Activated CD8-positive, alpha-beta memory T cell treated with anti-CD3 and anti-CD28 coated beads for 36 hours (primary cell): ENCODE results near the gene CRYBA2. TPM values are rescaled to one million over a fixed set of nuclear protein-coding genes. Genes with fewer than 3 reads are reported as not detected.

Experiments
- CTCF ChIA-PET: fragments of 350-600 bp; sonication (Branson Sonifier 250); formaldehyde crosslinking; loops from one replicate; lab custom pipeline; 2021; ENCODE audit warnings: antibody characterized with exemption; lab: Charles Lee
- POLR2A ChIA-PET: fragments of 350-600 bp; sonication (Branson Sonifier 250); formaldehyde crosslinking; loops from one replicate; lab custom pipeline; 2021; ENCODE audit warnings: antibody characterized with exemption; lab: Charles Lee
- total RNA-seq, 2 experiments: library from RNA; stranded (reverse); gene quantifications; one replicate each; pipeline ENCODE4 v1.2.3, GENCODE V29; 2021

CRYBA2 gene, protein sequence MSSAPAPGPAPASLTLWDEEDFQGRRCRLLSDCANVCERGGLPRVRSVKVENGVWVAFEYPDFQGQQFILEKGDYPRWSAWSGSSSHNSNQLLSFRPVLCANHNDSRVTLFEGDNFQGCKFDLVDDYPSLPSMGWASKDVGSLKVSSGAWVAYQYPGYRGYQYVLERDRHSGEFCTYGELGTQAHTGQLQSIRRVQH
- not detected for total RNA-seq

- POLR2A ChIA-PET: interaction anchor here (0.6 kb wide), 1 partner anchor 213 kb away, joined by 10 read pairs; no protein-coding TSS in a partner anchor
- CTCF ChIA-PET: interaction anchor here (1.0 to 7.7 kb wide), 4 partner anchors 11 to 140 kb away, joined by 3 to 76 read pairs (median 3); partner anchors contain the start of gene FEV
Observed at GRCh38 chr2:218993345-218994315, at the start of gene CRYBA2. CRYBA2 (minus strand) TSS chr2:218993422; CDS start chr2:218993176, 246 bp downstream.

- ChIA-PET CTCF (interaction anchor here (1.6 to 2.6 kb wide), 3 partner anchors 8 to 16 kb away, joined by 4 to 14 read pairs (median 7); no protein-coding TSS in a partner anchor), POLR2A (no interaction called here)
Observed at GRCh38 chr2:219042750-219043149, 49.5 kb upstream of the CRYBA2 start.

DNA sequence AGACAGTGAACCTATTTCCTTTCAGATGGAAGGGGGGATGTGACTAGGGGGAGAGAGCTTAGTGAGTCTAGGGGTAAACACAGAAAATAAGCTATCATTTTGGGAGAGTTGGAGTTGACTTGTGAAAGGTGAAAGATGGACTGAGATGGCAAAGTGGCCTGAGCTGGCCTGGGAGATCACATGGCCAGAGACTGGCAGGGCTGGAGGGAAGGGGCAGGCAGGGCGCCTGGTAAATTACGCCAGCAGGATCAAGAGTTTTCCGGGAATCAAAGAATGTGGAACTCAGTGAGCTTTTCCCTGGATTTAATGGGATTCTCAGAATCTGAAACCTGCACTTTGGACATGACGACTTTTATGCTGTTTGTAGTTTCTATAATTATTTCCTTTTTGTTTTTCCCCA lies 48.9 kb upstream of the CRYBA2 start:
- CTCF ChIA-PET: interaction anchor here (1.6 to 2.6 kb wide), 3 partner anchors 9 to 16 kb away, joined by 4 to 14 read pairs (median 7); no protein-coding TSS in a partner anchor
- POLR2A ChIA-PET: no interaction called here

DNA sequence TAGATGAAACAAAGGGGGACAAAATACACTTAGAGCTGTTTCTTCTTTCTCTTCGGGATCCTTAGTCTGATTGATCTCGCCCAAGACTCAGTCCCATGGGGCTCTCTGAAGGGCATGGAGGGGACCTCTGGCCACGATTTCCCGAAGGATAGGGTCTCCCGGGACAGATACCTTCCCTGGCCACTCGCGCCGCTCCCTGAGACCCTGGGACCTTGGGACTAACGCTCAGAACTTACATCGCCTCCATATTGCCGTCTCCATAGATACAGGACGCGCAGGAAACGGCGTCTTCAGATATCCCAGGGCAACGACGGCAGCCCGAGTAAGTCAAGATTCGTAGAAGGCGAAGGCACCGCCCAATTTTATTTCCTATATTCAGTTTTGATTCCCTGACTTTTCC lies 48.0 kb upstream of the CRYBA2 start, which contains the start of gene CFAP65:
CFAP65 (minus strand) TSS at position 265 of the 400 bp plus-strand sequence. CDS start 2,468 bp downstream, outside the sequence.
- ChIA-PET CTCF (interaction anchor here (0.7 to 2.6 kb wide), 6 partner anchors 10 to 61 kb away, joined by 3 to 14 read pairs (median 4); no protein-coding TSS in a partner anchor), POLR2A (no interaction called here)

DNA sequence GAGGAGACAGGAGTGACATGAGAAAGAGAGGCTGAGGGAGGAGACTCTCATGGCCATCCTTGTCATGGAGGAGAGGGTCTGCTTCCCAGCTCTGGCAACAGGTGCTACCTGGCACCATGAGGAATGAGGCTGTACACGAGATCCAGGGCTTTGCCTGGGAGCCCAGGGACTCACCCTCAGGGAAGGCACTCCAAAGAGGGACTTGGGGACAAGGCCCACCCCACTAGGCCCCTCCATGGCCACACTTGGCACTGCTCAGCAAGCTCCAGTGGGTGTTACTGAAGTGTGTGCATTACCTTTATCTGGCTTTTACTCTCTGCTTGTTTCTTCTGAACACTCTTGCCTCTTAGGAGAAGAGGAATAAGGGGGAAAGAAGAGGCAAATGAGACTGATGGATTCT lies 45.4 kb upstream of the CRYBA2 start:
- CTCF ChIA-PET: interaction anchor here (0.6 to 1.2 kb wide), 2 partner anchors 9 to 59 kb away, joined by 3 to 6 read pairs; no protein-coding TSS in a partner anchor
- POLR2A ChIA-PET: no interaction called here

DNA sequence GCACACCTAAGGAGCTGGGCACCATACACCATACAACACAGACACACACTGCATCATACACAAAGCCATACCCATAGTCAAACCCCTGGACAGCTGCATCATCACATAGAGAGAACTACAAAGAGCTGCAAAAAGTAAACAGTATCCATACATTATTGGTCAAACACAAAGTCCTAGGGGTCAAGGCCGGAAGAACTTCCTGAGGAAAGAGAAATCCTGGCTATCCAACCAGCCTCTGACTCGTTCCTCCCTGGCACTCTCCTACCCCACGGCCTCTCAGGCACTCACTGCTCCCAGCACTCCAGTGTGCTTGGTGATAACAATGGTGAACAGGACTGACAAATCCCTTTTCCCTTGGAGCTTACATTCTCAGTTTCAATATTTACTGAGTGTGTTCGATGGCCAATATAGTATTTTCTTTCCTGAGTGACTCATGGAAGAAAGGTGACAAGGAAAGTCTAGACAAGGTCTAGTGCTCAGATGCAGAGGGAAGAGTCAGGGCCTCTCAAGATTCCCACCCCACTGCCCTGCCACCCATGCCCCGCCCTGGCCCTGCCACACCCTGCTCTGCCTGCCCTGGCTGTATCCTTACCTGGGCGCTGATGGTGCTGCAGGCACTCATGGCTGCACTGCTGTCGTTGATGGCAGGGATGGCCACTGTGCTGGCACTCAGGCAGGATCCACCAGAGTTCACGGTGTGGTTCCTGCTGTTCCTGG lies 44.7 kb upstream of the CRYBA2 start:
- ChIA-PET CTCF (interaction anchor here (1.2 kb wide), 1 partner anchor 8 kb away, joined by 6 read pairs; no protein-coding TSS in a partner anchor), POLR2A (no interaction called here)

DNA sequence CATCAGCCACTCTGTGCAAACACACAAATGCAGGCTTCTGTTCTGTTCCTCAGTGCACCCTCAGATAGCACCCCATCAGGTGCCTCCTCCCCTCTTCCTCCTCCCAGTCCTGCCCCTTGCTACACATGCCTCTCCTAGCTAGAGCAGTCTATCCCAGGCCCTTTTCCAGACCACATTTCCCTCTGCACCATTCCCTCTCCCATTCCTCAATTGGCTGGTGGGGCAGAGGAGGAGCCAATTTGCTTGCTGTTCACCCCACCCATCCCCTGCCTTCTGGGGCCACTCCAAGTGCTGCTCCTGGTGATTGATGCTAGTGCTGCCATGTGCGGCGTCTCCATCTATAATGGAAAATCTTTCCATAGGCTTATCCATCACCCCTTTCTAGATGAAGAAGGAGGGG lies 42.7 kb upstream of the CRYBA2 start:
- POLR2A ChIA-PET: no interaction called here
- CTCF ChIA-PET: no interaction called here

GRCh38 chr2:219034823-219035222 lies 41.6 kb upstream of the CRYBA2 start:
- ChIA-PET CTCF (no interaction called here), POLR2A (no interaction called here)

DNA sequence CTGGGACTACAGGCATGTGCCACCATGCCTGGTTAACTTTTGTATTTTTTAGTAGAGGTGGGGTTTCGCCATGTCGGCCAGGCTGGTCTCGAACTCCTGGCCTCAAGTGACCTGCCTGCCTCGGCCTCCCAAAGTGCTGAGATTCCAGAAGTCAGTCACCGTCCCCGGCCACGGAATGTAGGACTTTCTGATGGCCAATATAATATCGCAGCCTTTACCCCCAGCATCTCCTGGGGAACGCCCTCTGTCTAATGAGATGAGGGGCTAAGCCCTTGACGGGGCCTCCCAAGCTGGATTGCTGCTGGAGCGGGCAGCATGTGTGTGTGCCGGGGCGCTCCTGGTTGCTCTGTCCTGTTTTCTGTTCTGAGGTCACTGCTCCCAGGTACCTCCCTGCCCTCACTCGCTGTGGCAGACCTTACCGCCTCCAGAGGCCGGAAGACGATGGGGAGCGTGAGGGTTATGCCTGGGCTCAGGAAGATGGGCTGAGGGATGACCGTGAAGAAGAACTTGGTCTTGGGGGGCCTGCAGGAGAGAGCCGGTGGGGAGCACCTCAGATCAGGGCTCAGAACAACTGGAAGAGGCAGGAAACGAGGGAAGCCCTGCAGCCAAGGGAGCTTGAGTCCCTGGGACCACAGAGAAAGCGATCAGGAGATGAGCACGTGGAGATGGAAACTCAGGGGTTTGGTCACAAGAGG lies 39.0 kb upstream of the CRYBA2 start:
- ChIA-PET CTCF (interaction anchor here (0.7 to 1.1 kb wide), 2 partner anchors 26 to 89 kb away, joined by 3 to 8 read pairs; no protein-coding TSS in a partner anchor), POLR2A (no interaction called here)

- CTCF ChIA-PET: interaction anchor here (1.0 to 1.1 kb wide), 2 partner anchors 10 to 27 kb away, joined by 3 to 8 read pairs; no protein-coding TSS in a partner anchor
- POLR2A ChIA-PET: no interaction called here
Observed at GRCh38 chr2:219031005-219031738, 38.0 kb upstream of the CRYBA2 start.

DNA sequence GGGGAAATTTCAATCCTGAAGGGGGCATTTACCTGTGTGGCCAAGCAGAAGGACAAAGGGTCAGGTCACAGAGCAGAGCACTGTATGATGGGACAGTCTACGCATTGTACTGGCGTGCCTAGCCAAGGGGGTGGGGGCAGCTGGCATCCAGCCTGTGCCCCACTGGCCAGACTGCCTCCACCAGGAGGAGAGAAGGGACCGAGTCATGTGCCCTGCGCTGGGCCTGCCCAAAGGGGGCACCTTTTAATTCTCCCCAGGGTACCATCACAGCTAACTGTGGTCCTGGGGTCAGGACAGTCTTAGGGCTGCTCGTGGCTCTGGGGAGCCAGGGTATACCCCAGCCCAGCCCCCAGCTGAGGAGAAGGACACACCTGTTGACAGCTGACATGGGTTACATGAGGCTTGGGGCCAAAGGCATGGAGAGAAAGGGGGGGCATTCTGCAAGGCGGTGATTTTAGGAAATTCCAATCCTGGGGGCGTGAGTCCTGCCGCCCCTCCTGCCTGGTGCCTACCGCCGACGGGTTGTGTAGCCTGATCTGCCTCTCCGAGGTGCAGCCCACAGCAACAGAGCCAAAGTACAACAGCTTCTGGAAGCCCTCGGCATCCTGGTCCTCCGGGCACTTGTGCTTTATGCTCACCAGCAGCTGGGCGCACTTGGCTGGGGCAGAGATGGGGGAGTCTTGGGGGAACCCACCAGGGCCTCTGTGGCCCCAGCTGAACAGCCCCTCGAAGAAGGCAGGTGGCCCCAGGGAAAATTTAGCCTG lies 37.1 kb upstream of the CRYBA2 start:
- POLR2A ChIA-PET: no interaction called here
- CTCF ChIA-PET: interaction anchor here (0.6 to 2.4 kb wide), 44 partner anchors 8 to 286 kb away, joined by 3 to 17 read pairs (median 4); partner anchors contain the start of genes CFAP65 and CNPPD1

- ChIA-PET CTCF (interaction anchor here (0.6 to 2.4 kb wide), 47 partner anchors 9 to 287 kb away, joined by 3 to 17 read pairs (median 4); partner anchors contain the start of genes CFAP65 and CNPPD1), POLR2A (no interaction called here)
Observed at GRCh38 chr2:219029829-219030165, 36.6 kb upstream of the CRYBA2 start.

DNA sequence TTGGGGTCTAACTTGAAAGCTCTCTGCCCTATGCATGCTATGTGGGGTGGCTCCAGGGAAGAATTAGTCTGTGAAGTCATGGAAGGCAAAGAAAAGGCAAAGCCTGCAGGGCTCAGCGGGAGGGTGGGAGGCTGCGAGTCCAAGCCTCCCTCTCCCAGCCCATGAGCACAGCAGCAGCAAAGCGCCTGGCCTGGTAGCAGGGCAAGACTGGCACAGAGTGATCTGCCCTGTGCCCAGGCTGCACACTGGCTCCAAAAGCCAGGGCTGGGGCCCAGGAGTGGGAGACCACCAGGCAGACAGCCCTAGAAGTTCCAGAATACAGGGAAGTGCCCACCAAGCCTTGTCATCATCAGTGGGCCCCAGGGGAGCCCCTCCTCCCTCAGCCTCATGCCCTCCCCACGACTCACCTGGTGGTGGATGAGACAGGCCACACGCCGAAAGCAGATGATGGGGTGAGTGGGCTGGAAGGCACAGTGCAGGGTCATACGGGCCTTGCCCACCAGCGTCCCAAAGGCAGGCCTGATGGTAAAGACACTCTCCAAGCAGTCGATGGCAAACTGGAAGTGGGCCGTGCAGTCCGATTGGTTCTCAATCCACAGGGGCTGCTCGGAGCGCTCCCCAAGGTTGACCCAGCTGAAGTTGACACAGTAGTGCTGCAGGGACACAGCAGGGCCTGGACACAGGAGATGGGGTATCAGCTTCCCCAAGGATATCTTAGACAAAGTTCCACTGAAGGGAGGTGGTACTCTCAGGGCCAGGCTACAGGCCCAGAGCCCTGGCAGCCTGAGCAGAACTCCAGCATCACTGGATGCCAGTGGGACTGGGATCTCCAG lies 36.0 kb upstream of the CRYBA2 start:
- CTCF ChIA-PET: interaction anchor here (0.6 to 2.4 kb wide), 46 partner anchors 9 to 288 kb away, joined by 3 to 17 read pairs (median 4); partner anchors contain the start of gene CFAP65

GRCh38 chr2:219028141-219028540 lies 34.9 kb upstream of the CRYBA2 start:
- ChIA-PET CTCF (interaction anchor here (0.6 to 2.4 kb wide), 4 partner anchors 11 to 304 kb away, joined by 3 to 14 read pairs (median 4); partner anchors contain the start of genes CFAP65 and RESP18), POLR2A (no interaction called here)

More for the DNA sequence above, 36.0 kb upstream of the CRYBA2 start:
- POLR2A ChIA-PET: no interaction called here

GRCh38 chr2:219027511-219028055 lies 34.4 kb upstream of the CRYBA2 start:
- ChIA-PET CTCF (interaction anchor here (0.6 to 1.0 kb wide), 3 partner anchors 12 to 305 kb away, joined by 3 to 4 read pairs (median 3); partner anchors contain the start of gene RESP18), POLR2A (no interaction called here)
